Panc1 (cell line): ENCODE measurements around the gene HES1. TPM values are rescaled to one million over a fixed set of nuclear protein-coding genes. Genes with fewer than 3 reads are reported as not detected.

ENCODE experiments used
- ATAC-seq: fragments of 200-7000 bp; cut with Tn5 transposase; 2 replicates; pipeline ENCODE4 v1.9.1; 2020; ENCODE audit warnings: mild to moderate bottlenecking, moderate library complexity
- BruUV-seq: library from RNA; stranded (reverse); fragments of 400-500 nt; replicated peaks from 2 replicates; lab custom pipeline; 2021; lab: Mats Ljungman, UMichigan
- CTCF ChIA-PET: fragments of 300-600 bp; sonication (Branson Sonifier 250); formaldehyde crosslinking; loops from one replicate; lab custom pipeline; 2022; ENCODE audit warnings: antibody characterized with exemption; lab: Charles Lee
- POLR2A ChIA-PET: fragments of 300-600 bp; sonication (Branson Sonifier 250); formaldehyde crosslinking; loops from one replicate; lab custom pipeline; 2022; ENCODE audit warnings: antibody characterized with exemption; lab: Charles Lee
- DNase-seq: peaks from one replicate; pipeline ENCODE4 v3.0.0-alpha.2; 2010; ENCODE audit warnings: low read depth, low spot score
- H3K27ac ChIP-seq: 2 replicates; pipeline ENCODE4 v1.5.1; 2011; ENCODE audit warnings: mild to moderate bottlenecking, low read length, inconsistent platforms
- H3K27me3 ChIP-seq: fragments of 200-500 bp; sonication (Bioruptor generic); 2 replicates; pipeline ENCODE4 v1.6.0; 2014; ENCODE audit warnings: low read length, inconsistent platforms; ENCODE audit not compliant: control insufficient read depth, insufficient read depth
- H3K36me3 ChIP-seq: fragments of 200-500 bp; sonication (Bioruptor generic); 2 replicates; pipeline ENCODE4 v1.5.1; 2014; ENCODE audit warnings: inconsistent platforms, mild to moderate bottlenecking, low read length, moderate library complexity; ENCODE audit not compliant: control insufficient read depth, insufficient read depth
- H3K4me1 ChIP-seq: 2 replicates; pipeline ENCODE4 v1.5.1; 2011; ENCODE audit warnings: inconsistent platforms, mild to moderate bottlenecking, low read length, moderate library complexity; ENCODE audit not compliant: control insufficient read depth, insufficient read depth
- H3K4me3 ChIP-seq, 2 experiments: 2 replicates each; pipeline ENCODE4 v1.5.1; 2011 to 2012; ENCODE audit warnings: low read depth in 2 of 2, low read length in 2 of 2, mild to moderate bottlenecking in 2 of 2, inconsistent platforms in 1 of 2, moderate library complexity in 1 of 2
- H3K9me3 ChIP-seq: fragments of 200-500 bp; sonication (Bioruptor generic); 2 replicates; pipeline ENCODE4 v1.5.1; 2014; ENCODE audit warnings: low read depth, mild to moderate bottlenecking, inconsistent platforms, low read length, moderate library complexity; ENCODE audit not compliant: control insufficient read depth, insufficient read depth
- POLR2AphosphoS5 ChIP-seq: IDR thresholded peaks from 2 replicates; pipeline ENCODE4 v1.6.1; 2012; ENCODE audit warnings: mild to moderate bottlenecking, low read depth, low read length, moderate library complexity
- SIN3A ChIP-seq: IDR thresholded peaks from 2 replicates; pipeline ENCODE4 v1.6.1; 2012; ENCODE audit warnings: low read depth, mild to moderate bottlenecking, low read length, moderate library complexity, borderline replicate concordance; ENCODE audit not compliant: insufficient read depth
- TCF7L2 ChIP-seq: IDR thresholded peaks from 2 replicates; pipeline ENCODE4 v1.6.1; 2011; ENCODE audit warnings: mild to moderate bottlenecking, low read depth, low read length, inconsistent platforms
- in situ Hi-C: cut with HindIII; loops from 2 replicates; pipeline ENCODE4 v1.10.0; 2016; ENCODE audit warnings: low sequenced_read_pairs, low pct_unique_long_range_greater_than_20kb
- intact Hi-C: fragments of 100-400 bp; cut with micrococcal nuclease; formaldehyde crosslinking; loops from one replicate; pipeline ENCODE4 v1.10.0; 2022; ENCODE audit not compliant: unreplicated experiment
- total RNA-seq: library from RNA; stranded (reverse); gene quantifications from one replicate; pipeline ENCODE4 v1.2.1, GENCODE V29; 2021; ENCODE audit not compliant: unreplicated experiment
- TF ChIP-seq, protein P1 (sequence below), 2 experiments: IDR thresholded peaks; 2 replicates each; pipeline ENCODE4 v1.6.1; 2011 to 2012; ENCODE audit warnings: low read depth in 2 of 2, control low read depth in 1 of 2, low read length in 1 of 2, mild to moderate bottlenecking in 1 of 2, moderate library complexity in 1 of 2; ENCODE audit not compliant: insufficient read depth in 1 of 2
- TF ChIP-seq, protein P2 (sequence below): fragments of 450-650 bp; IDR thresholded peaks from 2 replicates; pipeline ENCODE4 v1.5.1; 2017; ENCODE audit warnings: mild to moderate bottlenecking

The HES1 gene
- total RNA-seq, 1 experiment from 2014 or later: 28.5 TPM

- no peak overlapping the region for H3K27ac ChIP-seq
- DNase-seq: no peak
- no TSS peak for BruUV-seq
- in situ Hi-C loops: no loop called here
- intact Hi-C loops: no loop called here
- TF ChIP-seq, protein P1, sequence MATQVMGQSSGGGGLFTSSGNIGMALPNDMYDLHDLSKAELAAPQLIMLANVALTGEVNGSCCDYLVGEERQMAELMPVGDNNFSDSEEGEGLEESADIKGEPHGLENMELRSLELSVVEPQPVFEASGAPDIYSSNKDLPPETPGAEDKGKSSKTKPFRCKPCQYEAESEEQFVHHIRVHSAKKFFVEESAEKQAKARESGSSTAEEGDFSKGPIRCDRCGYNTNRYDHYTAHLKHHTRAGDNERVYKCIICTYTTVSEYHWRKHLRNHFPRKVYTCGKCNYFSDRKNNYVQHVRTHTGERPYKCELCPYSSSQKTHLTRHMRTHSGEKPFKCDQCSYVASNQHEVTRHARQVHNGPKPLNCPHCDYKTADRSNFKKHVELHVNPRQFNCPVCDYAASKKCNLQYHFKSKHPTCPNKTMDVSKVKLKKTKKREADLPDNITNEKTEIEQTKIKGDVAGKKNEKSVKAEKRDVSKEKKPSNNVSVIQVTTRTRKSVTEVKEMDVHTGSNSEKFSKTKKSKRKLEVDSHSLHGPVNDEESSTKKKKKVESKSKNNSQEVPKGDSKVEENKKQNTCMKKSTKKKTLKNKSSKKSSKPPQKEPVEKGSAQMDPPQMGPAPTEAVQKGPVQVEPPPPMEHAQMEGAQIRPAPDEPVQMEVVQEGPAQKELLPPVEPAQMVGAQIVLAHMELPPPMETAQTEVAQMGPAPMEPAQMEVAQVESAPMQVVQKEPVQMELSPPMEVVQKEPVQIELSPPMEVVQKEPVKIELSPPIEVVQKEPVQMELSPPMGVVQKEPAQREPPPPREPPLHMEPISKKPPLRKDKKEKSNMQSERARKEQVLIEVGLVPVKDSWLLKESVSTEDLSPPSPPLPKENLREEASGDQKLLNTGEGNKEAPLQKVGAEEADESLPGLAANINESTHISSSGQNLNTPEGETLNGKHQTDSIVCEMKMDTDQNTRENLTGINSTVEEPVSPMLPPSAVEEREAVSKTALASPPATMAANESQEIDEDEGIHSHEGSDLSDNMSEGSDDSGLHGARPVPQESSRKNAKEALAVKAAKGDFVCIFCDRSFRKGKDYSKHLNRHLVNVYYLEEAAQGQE (IDR thresholded peaks at IDR 0.05; ENCODE audit: insufficient read depth in 1 of 2, low read depth in 2 of 2, low read length in 1 of 2): no peak
- TF ChIP-seq TCF7L2 (no peak), POLR2AphosphoS5 (no peak), SIN3A (no peak)
- TF ChIP-seq, protein P2, sequence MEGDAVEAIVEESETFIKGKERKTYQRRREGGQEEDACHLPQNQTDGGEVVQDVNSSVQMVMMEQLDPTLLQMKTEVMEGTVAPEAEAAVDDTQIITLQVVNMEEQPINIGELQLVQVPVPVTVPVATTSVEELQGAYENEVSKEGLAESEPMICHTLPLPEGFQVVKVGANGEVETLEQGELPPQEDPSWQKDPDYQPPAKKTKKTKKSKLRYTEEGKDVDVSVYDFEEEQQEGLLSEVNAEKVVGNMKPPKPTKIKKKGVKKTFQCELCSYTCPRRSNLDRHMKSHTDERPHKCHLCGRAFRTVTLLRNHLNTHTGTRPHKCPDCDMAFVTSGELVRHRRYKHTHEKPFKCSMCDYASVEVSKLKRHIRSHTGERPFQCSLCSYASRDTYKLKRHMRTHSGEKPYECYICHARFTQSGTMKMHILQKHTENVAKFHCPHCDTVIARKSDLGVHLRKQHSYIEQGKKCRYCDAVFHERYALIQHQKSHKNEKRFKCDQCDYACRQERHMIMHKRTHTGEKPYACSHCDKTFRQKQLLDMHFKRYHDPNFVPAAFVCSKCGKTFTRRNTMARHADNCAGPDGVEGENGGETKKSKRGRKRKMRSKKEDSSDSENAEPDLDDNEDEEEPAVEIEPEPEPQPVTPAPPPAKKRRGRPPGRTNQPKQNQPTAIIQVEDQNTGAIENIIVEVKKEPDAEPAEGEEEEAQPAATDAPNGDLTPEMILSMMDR: no peak
- no peaks in the 10 kb centered on the region for H3K27me3 ChIP-seq
- no peaks in the 10 kb centered on the region for H3K4me1 ChIP-seq
- no peaks in the 10 kb centered on the region for H3K36me3 ChIP-seq
- ChIA-PET CTCF (no interaction called here), POLR2A (no interaction called here)
- no peaks in the 10 kb centered on the region for H3K9me3 ChIP-seq
- H3K4me3 ChIP-seq: no peak overlapping the region
- ATAC-seq: no peak
Observed at GRCh38 chr3:194112120-194113106, 23.5 kb upstream of the HES1 start.

GRCh38 chr3:194114123-194114522, 21.8 kb upstream of the HES1 start:
- ChIA-PET POLR2A (interaction anchor here (0.6 kb wide), 1 partner anchor 240 kb away, joined by 3 read pairs; no protein-coding TSS in a partner anchor), CTCF (no interaction called here)
- Histone ChIP-seq H3K36me3 (no peaks in the 10 kb centered on the region), H3K4me1 (no peaks in the 10 kb centered on the region), H3K27ac (no peak overlapping the region), H3K27me3 (no peaks in the 10 kb centered on the region), H3K9me3 (no peaks in the 10 kb centered on the region), H3K4me3 (no peak overlapping the region)
- in situ Hi-C loops (no loop called here), intact Hi-C loops (no loop called here)
- TF ChIP-seq TCF7L2 (no peak), SIN3A (no peak), POLR2AphosphoS5 (no peak)
- TF ChIP-seq, protein P2: no peak
- TF ChIP-seq, protein P1 (IDR thresholded peaks at IDR 0.05; ENCODE audit: insufficient read depth in 1 of 2, low read depth in 2 of 2, low read length in 1 of 2): no peak
- no peak for DNase-seq
- ATAC-seq: no peak
- BruUV-seq: no TSS peak
